CD4-positive, alpha-beta T cell treated with Interleukin-6 for 4 hours (primary cell): ENCODE data around the gene SNRNP48.

Source experiments
- DNase-seq: peaks from one replicate; pipeline ENCODE4 v3.0.0-alpha.2; 2020; ENCODE audit warnings: mixed read lengths

The SNRNP48 gene

GRCh38 chr6:7559651-7560385 is 30.2 kb upstream of the SNRNP48 start:
- DNase-seq, result no peak

GRCh38 chr6:7561153-7561964 is 28.6 kb upstream of the SNRNP48 start:
- no peak for DNase-seq

GRCh38 chr6:7562769-7563168 is 27.2 kb upstream of the SNRNP48 start:
- no peak for DNase-seq

- DNase-seq, result no peak
These were observed 23.9 kb upstream of the SNRNP48 start for GRCh38 chr6:7566107-7566506.

- DNase-seq, result no peak
These were observed 23.3 kb upstream of the SNRNP48 start for GRCh38 chr6:7566617-7567173.

- DNase-seq, result no peak
These were observed 22.0 kb upstream of the SNRNP48 start for GRCh38 chr6:7568021-7568420.

GRCh38 chr6:7569082-7569481 is 20.9 kb upstream of the SNRNP48 start:
- no peak for DNase-seq

GRCh38 chr6:7572213-7572943 is 17.6 kb upstream of the SNRNP48 start:
- DNase-seq, result no peak

GRCh38 chr6:7574500-7574899 is 15.5 kb upstream of the SNRNP48 start:
- DNase-seq, result no peak

GRCh38 chr6:7578516-7578915 is 11.5 kb upstream of the SNRNP48 start:
- no peak for DNase-seq

GRCh38 chr6:7578931-7579330 is 11.1 kb upstream of the SNRNP48 start:
- DNase-seq, result no peak

- DNase-seq, result no peak
These were observed 10.1 kb upstream of the SNRNP48 start for GRCh38 chr6:7579851-7580250.

GRCh38 chr6:7580537-7580926 is 9.5 kb upstream of the SNRNP48 start:
- no peak for DNase-seq

- DNase-seq, result no peak
These were observed 8.9 kb upstream of the SNRNP48 start for GRCh38 chr6:7580927-7581618.

- no peak for DNase-seq
These were observed 4.6 kb upstream of the SNRNP48 start for GRCh38 chr6:7585287-7585930.

- no peak for DNase-seq
These were observed 2.3 kb upstream of the SNRNP48 start for GRCh38 chr6:7587631-7588100.

GRCh38 chr6:7588506-7588905 is 1.5 kb upstream of the SNRNP48 start:
- DNase-seq, result no peak

- DNase-seq, result no peak
These were observed 777 bp upstream of the SNRNP48 start for GRCh38 chr6:7589221-7589620.

- no peak for DNase-seq
These were observed 912 bp downstream of the SNRNP48 start for GRCh38 chr6:7590918-7591302.

GRCh38 chr6:7591770-7592169 is 1.8 kb downstream of the SNRNP48 start:
- DNase-seq, result no peak

- DNase-seq, result no peak
These were observed 3.2 kb downstream of the SNRNP48 start for GRCh38 chr6:7593229-7593628.

- no peak for DNase-seq
These were observed 4.7 kb downstream of the SNRNP48 start for GRCh38 chr6:7594579-7595125.
